Occipital lobe (tissue), 2 donors: Measurements from ENCODE around the gene GAS7. TPM values are rescaled to one million over a fixed set of nuclear protein-coding genes. Genes with fewer than 3 reads are reported as not detected.

Experiments used
- DNase-seq: peaks from one replicate; lab custom pipeline; 2025; lab: John Stamatoyannopoulos, UW
- total RNA-seq: library from RNA; depleted of rRNA; stranded (reverse); fragments of >200 nt; gene quantifications from one replicate; pipeline ENCODE4 v1.2.3, GENCODE V29; 2014

The GAS7 gene
- total RNA-seq, 1 donor from 2014 or later, result 80.2 TPM

- no peak for DNase-seq
These were observed 26.8 kb downstream of the GAS7 start for GRCh38 chr17:10171581-10171981.

GRCh38 chr17:10171122-10171571, 27.3 kb downstream of the GAS7 start:
- no peak for DNase-seq

DNA sequence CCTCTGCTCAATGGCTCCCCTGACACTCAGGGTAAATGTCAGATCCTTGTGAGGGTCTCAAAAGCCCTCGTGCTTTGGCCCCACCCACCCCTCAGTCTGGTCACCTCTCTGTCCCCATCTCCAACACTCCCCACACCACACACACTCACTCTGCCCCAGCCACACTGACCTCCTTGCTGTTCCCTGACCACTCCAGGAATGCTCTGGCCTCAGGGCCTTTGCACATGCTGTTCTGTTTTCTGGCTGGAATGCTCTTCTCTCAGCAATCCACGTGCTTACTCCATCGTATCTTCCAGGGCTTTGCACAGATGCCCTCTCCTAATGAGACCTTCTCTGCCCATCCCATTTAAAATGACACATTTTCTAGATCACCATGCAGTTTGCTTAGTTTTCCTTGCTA, 28.2 kb downstream of the GAS7 start:
- no peak for DNase-seq

GRCh38 chr17:10169290-10169689, 29.1 kb downstream of the GAS7 start:
- no peak for DNase-seq

- no peak for DNase-seq
These were observed 32.0 kb downstream of the GAS7 start for GRCh38 chr17:10166176-10166935.

GRCh38 chr17:10162096-10162495, 36.3 kb downstream of the GAS7 start:
- DNase-seq, result no peak

DNA sequence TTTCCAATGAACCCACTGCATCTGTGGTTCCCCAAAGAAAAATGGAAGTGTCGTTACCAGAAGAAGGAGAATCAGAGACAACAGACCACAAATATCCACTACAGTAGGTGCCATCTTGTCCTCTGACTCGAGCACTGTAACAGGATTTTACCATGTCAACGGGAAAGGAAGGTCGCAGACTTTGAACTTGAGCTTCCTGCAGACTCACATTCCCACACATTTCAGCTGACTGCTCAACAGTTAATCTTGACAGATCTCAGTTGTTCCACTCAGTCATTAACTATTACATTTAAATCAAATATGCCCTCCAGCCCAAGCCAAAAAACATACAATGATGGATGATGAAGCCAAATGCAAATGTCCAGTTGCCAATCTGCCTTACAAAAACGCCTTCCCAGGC, 37.0 kb downstream of the GAS7 start:
- DNase-seq, result no peak

DNA sequence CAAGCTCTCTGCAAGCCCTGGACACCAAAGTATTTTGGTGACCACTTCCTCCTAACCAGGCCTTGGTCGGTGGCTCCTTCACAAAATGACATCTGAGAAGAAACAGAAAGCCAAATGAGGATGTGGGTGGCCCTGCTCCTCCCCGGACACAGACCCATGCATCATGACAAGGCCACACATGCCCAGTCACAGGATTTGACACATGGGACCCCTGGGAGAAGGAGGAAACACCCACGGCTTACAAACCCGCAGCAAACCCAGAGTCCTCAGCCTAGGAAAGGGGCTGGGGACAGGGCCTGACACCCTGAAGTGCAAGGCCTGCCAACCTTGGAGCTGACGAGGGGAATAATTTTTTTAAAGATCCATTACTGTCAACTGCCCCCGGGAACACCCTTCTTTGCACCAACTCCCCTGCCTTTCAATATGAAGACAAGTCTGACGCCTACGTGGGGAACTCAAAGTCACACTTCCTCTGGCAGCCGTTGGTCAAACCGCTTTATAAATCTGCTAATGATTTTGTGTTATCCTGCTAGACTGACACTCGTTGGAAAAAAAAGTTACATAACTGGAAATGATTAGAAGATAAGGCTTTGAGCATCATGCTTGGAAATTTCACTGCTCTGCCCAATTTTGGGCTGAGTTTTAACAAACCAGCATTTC, 41.3 kb downstream of the GAS7 start:
- DNase-seq, result no peak

DNA sequence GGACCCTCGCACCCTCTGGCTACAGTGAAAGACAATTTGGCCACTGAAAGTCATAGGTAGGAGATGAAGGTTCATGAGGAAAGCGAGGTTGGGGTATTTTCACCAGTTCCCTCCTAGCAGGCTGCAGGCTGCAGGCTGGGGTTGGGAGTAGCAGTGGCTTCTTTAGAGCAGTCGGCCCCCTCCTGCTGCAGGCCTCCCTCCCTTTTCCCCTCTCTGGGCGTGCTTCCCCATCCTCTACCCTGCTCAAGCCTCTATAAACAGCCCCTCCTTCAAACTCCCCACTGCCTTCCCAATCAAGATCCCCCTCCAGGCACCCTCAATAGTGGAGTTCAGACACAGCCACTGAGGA, 41.8 kb downstream of the GAS7 start:
- DNase-seq, result no peak

DNA sequence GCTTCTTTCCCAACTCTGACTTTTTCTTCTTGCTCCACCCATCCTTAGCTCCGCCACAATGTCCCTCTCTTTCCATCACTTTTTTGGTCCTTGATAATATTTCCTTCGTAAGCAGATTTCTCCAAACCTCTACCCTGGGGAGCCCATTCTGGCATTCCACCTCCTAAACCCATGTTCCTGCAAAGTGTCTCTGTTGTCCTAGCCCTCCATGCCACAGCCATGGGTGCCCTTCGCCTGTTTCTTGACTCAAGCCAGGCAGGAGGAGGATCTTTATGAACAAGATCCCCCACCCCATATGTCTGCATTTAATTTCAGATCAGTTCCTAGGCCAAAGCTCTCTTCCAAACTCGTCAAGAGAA, 42.4 kb downstream of the GAS7 start:
- DNase-seq, result no peak

- DNase-seq, result no peak
These were observed 42.9 kb downstream of the GAS7 start for GRCh38 chr17:10155371-10156076.

- DNase-seq, result no peak
These were observed 46.5 kb downstream of the GAS7 start for GRCh38 chr17:10151667-10152496.

DNA sequence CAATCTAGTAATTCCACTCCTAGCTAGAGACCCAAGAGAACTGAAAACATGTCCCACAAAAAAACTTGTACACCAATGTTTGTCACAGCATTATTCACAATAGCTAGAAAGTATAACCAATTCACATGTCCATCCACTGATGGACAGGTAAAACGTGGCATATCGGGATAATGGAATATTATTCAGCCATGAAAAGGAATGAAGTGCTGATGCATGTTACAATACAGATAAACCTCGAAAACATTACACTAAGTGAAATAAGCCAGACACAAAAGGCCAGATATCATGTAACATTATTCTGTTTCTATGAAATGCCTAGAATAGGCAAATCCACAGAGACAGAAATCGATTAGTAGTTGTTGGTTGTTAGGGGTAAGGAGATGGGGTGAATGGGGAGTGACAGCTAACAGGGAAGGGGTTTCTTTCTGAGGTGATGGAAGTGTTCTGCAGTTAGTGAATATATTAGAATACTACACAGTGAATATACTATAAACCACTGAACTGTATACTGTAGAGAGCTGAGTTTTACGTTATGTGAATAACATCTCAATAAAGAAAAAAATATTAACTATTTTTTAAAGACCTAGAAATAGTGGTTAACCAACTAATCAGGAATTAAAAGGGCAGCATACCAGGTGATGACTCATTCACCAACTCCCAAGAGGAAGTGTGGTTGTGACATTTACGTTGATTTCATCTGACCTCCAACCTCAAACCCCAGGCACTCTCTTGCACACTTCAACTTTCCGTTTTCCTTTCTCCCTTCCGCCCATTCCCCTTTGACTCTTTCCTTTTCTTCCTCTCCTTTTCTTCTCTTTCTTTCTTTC, 48.6 kb downstream of the GAS7 start:
- no peak for DNase-seq

DNA sequence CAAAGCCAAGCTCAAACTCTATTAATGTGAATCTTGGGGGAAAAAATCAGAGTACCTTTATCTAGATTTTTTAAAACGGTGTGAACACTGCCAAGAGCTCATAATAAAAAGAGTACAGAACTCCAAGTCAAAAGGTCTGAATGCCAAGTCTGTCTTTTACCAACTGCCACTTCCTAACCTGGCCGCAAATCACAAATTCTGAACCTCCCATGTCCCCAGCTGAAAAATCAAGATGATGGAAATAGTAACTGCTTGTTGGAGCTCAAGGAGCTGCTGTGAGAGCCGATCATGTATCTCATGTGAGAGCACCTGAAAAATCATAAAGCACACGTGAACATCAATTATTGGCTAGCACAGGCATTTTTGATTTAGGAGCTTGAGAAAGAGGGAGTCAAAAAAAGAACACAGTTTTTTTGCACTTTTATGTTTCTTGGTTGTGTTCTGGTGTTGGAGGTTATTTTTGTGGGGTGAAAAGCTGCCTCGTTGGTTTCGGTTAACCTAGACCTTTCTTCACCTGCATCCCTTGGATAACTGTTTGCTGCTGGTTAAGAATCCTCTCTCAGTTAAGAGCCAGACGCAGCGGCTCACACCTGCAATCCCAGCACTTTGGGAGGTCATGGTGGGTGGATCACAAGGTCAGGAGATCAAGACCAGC, 50.5 kb downstream of the GAS7 start:
- DNase-seq, result no peak

GRCh38 chr17:10147040-10147439, 51.4 kb downstream of the GAS7 start:
- DNase-seq, result no peak

- no peak for DNase-seq
These were observed 53.4 kb downstream of the GAS7 start for GRCh38 chr17:10144982-10145381.

GRCh38 chr17:10144456-10144855, 54.0 kb downstream of the GAS7 start:
- no peak for DNase-seq

DNA sequence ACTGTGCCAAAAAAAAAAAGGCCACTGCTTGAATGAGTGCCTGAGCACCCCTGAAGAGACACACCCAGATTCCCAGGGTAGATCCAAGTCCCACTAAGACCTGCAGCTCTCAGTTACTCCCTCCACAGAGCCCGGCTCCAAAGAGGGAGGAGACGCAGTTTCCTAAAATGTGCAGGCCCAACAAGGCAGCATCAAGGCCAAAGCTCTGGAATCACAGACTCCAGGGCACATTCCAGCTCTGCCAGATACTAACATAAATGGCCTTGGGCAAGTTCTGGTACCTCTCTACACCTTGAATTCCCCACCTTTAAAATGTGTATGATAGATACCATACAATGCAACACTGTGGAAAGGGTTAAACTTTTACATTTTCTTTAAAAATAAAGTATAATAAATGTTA, 57.0 kb downstream of the GAS7 start:
- DNase-seq, result no peak

- DNase-seq, result no peak
These were observed 58.8 kb downstream of the GAS7 start for GRCh38 chr17:10139577-10139976.

GRCh38 chr17:10136258-10136981, 62.0 kb downstream of the GAS7 start:
- no peak for DNase-seq
